NCI-H128 (cell line): ENCODE data around the gene TNNT1.
A peak's percentile ranks its signal among the peaks of the same experiment; 100 is the strongest.

ENCODE experiments used
- DNase-seq: peaks from one replicate; lab custom pipeline; 2025; ENCODE audit not compliant: unreplicated experiment; lab: John Stamatoyannopoulos, UW

TNNT1 gene

GRCh38 chr19:55146078-55146704 lies 2.8 kb downstream of the TNNT1 start:
- DNase-seq: no peak

- DNase-seq: no peak
Observed at GRCh38 chr19:55145232-55145631, 3.8 kb downstream of the TNNT1 start.

GRCh38 chr19:55141696-55142095 lies 7.3 kb downstream of the TNNT1 start:
- DNase-seq: no peak

GRCh38 chr19:55137915-55138314 lies 11.1 kb downstream of the TNNT1 start:
- no peak for DNase-seq

GRCh38 chr19:55136399-55137102 lies 12.5 kb downstream of the TNNT1 start:
- no peak for DNase-seq

GRCh38 chr19:55134736-55135135 lies 14.3 kb downstream of the TNNT1 start:
- DNase-seq: no peak

- no peak for DNase-seq
Observed at GRCh38 chr19:55133639-55134444, 15.2 kb downstream of the TNNT1 start.

- no peak for DNase-seq
Observed at GRCh38 chr19:55132453-55133129, 16.4 kb downstream of the TNNT1 start.

GRCh38 chr19:55131421-55131820 lies 17.6 kb downstream of the TNNT1 start:
- DNase-seq: no peak

- DNase-seq: no peak
Observed at GRCh38 chr19:55119053-55119452, 30.0 kb downstream of the TNNT1 start.

- DNase-seq: no peak
Observed at GRCh38 chr19:55118401-55118991, 30.5 kb downstream of the TNNT1 start.

- peak; percentile 97 for DNase-seq
Observed at GRCh38 chr19:55117663-55118391, 31.2 kb downstream of the TNNT1 start.

- no peak for DNase-seq
Observed at GRCh38 chr19:55116859-55117662, 31.9 kb downstream of the TNNT1 start, which contains the start of gene PPP1R12C. PPP1R12C (minus strand) TSS chr19:55117637; CDS start chr19:55117543, 94 bp downstream.

GRCh38 chr19:55116232-55116858 lies 32.7 kb downstream of the TNNT1 start:
- no peak for DNase-seq

GRCh38 chr19:55115446-55116065 lies 33.5 kb downstream of the TNNT1 start:
- no peak for DNase-seq

GRCh38 chr19:55114566-55115145 lies 34.4 kb downstream of the TNNT1 start:
- no peak for DNase-seq

GRCh38 chr19:55113570-55114039 lies 35.4 kb downstream of the TNNT1 start:
- DNase-seq: no peak
